H1 (cell line): ENCODE measurements around the gene PI4K2A. TPM values are rescaled to one million over a fixed set of nuclear protein-coding genes. Genes with fewer than 3 reads are reported as not detected.

Experiments
- CTCF ChIA-PET: fragments of 300-600 bp; sonication (Branson Sonifier 250); formaldehyde crosslinking; loops from one replicate; lab custom pipeline; 2021; ENCODE audit not compliant: partially characterized antibody; lab: Charles Lee
- POLR2A ChIA-PET: fragments of 300-600 bp; sonication (Branson Sonifier 250); formaldehyde crosslinking; loops from one replicate; lab custom pipeline; 2021; ENCODE audit warnings: inconsistent platforms; ENCODE audit not compliant: partially characterized antibody; lab: Charles Lee
- DNase-seq, 2 experiments: peaks; one replicate each; pipeline versions ENCODE4 v3.0.0 to v3.0.0-alpha.2; 2010 to 2022; ENCODE audit warnings: low spot score in 2 of 2, low read depth in 1 of 2, mixed read lengths in 1 of 2
- FAIRE-seq: peaks from 2 replicates; lab custom pipeline; 2011; peaks lifted over from hg19 to GRCh38; lab: Jason Lieb, UNC
- H2AFZ ChIP-seq: 2 replicates; pipeline ENCODE4 v1.8.1; 2012; ENCODE audit warnings: low read length, inconsistent platforms
- H2AK5ac ChIP-seq: 2 replicates; pipeline ENCODE4 v1.6.1; 2013; ENCODE audit warnings: low read depth, low read length
- H2BK120ac ChIP-seq: replicated peaks from 2 replicates; pipeline ENCODE3; 2013; ENCODE audit warnings: low read depth, low read length, inconsistent platforms
- H2BK12ac ChIP-seq: 2 replicates; pipeline ENCODE4 v1.6.1; 2013; ENCODE audit warnings: low read depth, low read length
- H2BK15ac ChIP-seq: 2 replicates; pipeline ENCODE4 v1.6.1; 2013; ENCODE audit warnings: low read length
- H2BK20ac ChIP-seq: 2 replicates; pipeline ENCODE4 v1.6.1; 2013; ENCODE audit warnings: low read length
- H2BK5ac ChIP-seq: 2 replicates; pipeline ENCODE4 v1.6.1; 2013; ENCODE audit warnings: low read depth, low read length
- H3K14ac ChIP-seq: 2 replicates; pipeline ENCODE4 v1.6.1; 2013; ENCODE audit warnings: inconsistent platforms; ENCODE audit not compliant: insufficient read length
- H3K18ac ChIP-seq: 2 replicates; pipeline ENCODE4 v1.6.1; 2013; ENCODE audit warnings: low read length; ENCODE audit errors: extremely low read depth
- H3K23ac ChIP-seq: 2 replicates; pipeline ENCODE4 v1.6.1; 2013; ENCODE audit warnings: inconsistent platforms; ENCODE audit not compliant: insufficient read length
- H3K23me2 ChIP-seq: 2 replicates; pipeline ENCODE4 v1.6.1; 2013; ENCODE audit warnings: low read depth, low read length
- H3K27ac ChIP-seq: 2 replicates; pipeline ENCODE4 v1.6.1; 2011; ENCODE audit warnings: low read depth, low read length, inconsistent platforms
- H3K27me3 ChIP-seq, 4 experiments: replicated peaks in 1 of 4; 1 replicate in 1 of 4; 2 replicates in 3 of 4; pipeline versions ENCODE4 v1.6.1 to v1.8.1; 2011 to 2013; ENCODE audit warnings: low read length in 3 of 4, mild to moderate bottlenecking in 3 of 4, inconsistent platforms in 2 of 4, mixed read lengths in 2 of 4, moderate library complexity in 1 of 4; ENCODE audit not compliant: control insufficient read depth in 3 of 4, insufficient read depth in 3 of 4; ENCODE audit errors: extremely low read depth in 1 of 4
- H3K36me3 ChIP-seq, 4 experiments: 2 replicates each; pipeline versions ENCODE4 v1.6.1 to v1.8.1; 2011 to 2013; ENCODE audit warnings: mild to moderate bottlenecking in 4 of 4, low read length in 3 of 4, moderate library complexity in 2 of 4, control low read depth in 1 of 4, inconsistent platforms in 1 of 4; ENCODE audit not compliant: insufficient read depth in 4 of 4, control insufficient read depth in 2 of 4
- H3K4ac ChIP-seq: replicated peaks from 2 replicates; pipeline ENCODE3; 2013; ENCODE audit warnings: low read length, low read depth, mixed read lengths, inconsistent platforms; ENCODE audit not compliant: insufficient read length
- H3K4me1 ChIP-seq, 4 experiments: replicated peaks in 1 of 4; 1 replicate in 1 of 4; 2 replicates in 3 of 4; pipeline versions ENCODE4 v1.6.1 to v1.8.1; 2011 to 2013; ENCODE audit warnings: low read length in 3 of 4, inconsistent platforms in 2 of 4, mixed read lengths in 1 of 4; ENCODE audit not compliant: insufficient read depth in 4 of 4, control insufficient read depth in 3 of 4
- H3K4me2 ChIP-seq, 2 experiments: 2 replicates each; pipeline versions ENCODE4 v1.6.1 to v1.8.1; 2011 to 2013; ENCODE audit warnings: low read depth in 2 of 2, low read length in 2 of 2, control low read depth in 1 of 2, inconsistent platforms in 1 of 2, mild to moderate bottlenecking in 1 of 2; ENCODE audit not compliant: insufficient read depth in 1 of 2
- H3K4me3 ChIP-seq, 4 experiments: fragments of 200-600, 300-600 bp in 1 of 4; sonication (generic), shearing (Covaris generic), sonication (Bioruptor Twin) in 1 of 4; 2 replicates each; pipeline versions ENCODE4 v1.5.1 to v1.8.1; 2011 to 2016; ENCODE audit warnings: low read length in 4 of 4, low read depth in 3 of 4, control low read depth in 2 of 4, inconsistent platforms in 2 of 4, mild to moderate bottlenecking in 2 of 4, mixed read lengths in 1 of 4, moderate library complexity in 1 of 4; ENCODE audit not compliant: insufficient read depth in 2 of 4; ENCODE audit errors: extremely low read depth in 1 of 4
- H3K56ac ChIP-seq: replicated peaks from 2 replicates; pipeline ENCODE3; 2013; ENCODE audit warnings: low read depth, mild to moderate bottlenecking, mixed read lengths, low read length, inconsistent platforms; ENCODE audit not compliant: insufficient read length
- H3K79me1 ChIP-seq: 2 replicates; pipeline ENCODE4 v1.6.1; 2013; ENCODE audit warnings: low read depth, low read length, control low read depth
- H3K79me2 ChIP-seq, 2 experiments: 2 replicates each; pipeline versions ENCODE4 v1.6.1 to v1.8.1; 2012 to 2013; ENCODE audit warnings: low read length in 2 of 2, mild to moderate bottlenecking in 2 of 2, inconsistent platforms in 1 of 2; ENCODE audit not compliant: insufficient read depth in 2 of 2, control insufficient read depth in 1 of 2
- H3K9ac ChIP-seq, 4 experiments: replicated peaks in 1 of 4; 1 replicate in 1 of 4; 2 replicates in 3 of 4; pipeline versions ENCODE4 v1.6.1 to v1.8.1; 2011 to 2013; ENCODE audit warnings: low read depth in 3 of 4, low read length in 3 of 4, control low read depth in 2 of 4, mild to moderate bottlenecking in 2 of 4, moderate library complexity in 2 of 4, inconsistent platforms in 1 of 4; ENCODE audit errors: extremely low read depth in 1 of 4
- H3K9me3 ChIP-seq, 2 experiments: 2 replicates each; pipeline versions ENCODE4 v1.6.1 to v1.8.1; 2012 to 2013; ENCODE audit warnings: mild to moderate bottlenecking in 2 of 2, moderate library complexity in 2 of 2, control low read depth in 1 of 2, inconsistent platforms in 1 of 2, low read depth in 1 of 2, low read length in 1 of 2, mixed read lengths in 1 of 2; ENCODE audit not compliant: insufficient read depth in 2 of 2
- H4K20me1 ChIP-seq, 2 experiments: replicated peaks in 1 of 2; 2 replicates each; pipeline versions ENCODE3 to v1.8.1; 2011 to 2013; ENCODE audit warnings: inconsistent platforms in 2 of 2, low read length in 2 of 2, mild to moderate bottlenecking in 1 of 2; ENCODE audit not compliant: insufficient read depth in 2 of 2, control insufficient read depth in 1 of 2
- H4K5ac ChIP-seq: 2 replicates; pipeline ENCODE4 v1.6.1; 2013; ENCODE audit warnings: low read length, low read depth, mixed read lengths, inconsistent platforms; ENCODE audit not compliant: insufficient read length
- H4K8ac ChIP-seq: 2 replicates; pipeline ENCODE4 v1.8.0; 2013; ENCODE audit warnings: mild to moderate bottlenecking, moderate library complexity, low read length, inconsistent platforms; ENCODE audit not compliant: insufficient read depth; ENCODE audit errors: extremely low read depth
- H4K91ac ChIP-seq: replicated peaks from 2 replicates; pipeline ENCODE3; 2013; ENCODE audit warnings: low read length, mixed read lengths, inconsistent platforms; ENCODE audit not compliant: insufficient read length
- CBX5 ChIP-seq: fragments of 300-800, 300-1000 bp; sonication (generic); IDR thresholded peaks from 2 replicates; pipeline ENCODE4 v1.7.1; 2016; ENCODE audit warnings: antibody characterized with exemption, low read length, low read depth
- EGR1 ChIP-seq: IDR thresholded peaks from 2 replicates; pipeline ENCODE4 v1.6.1; 2011; ENCODE audit warnings: low read depth, low read length, borderline replicate concordance
- KDM4A ChIP-seq: IDR thresholded peaks from one replicate; pipeline ENCODE4 v1.7.1; 2012; ENCODE audit warnings: low read depth, mild to moderate bottlenecking, moderate library complexity, low read length, inconsistent platforms; ENCODE audit not compliant: severe bottlenecking
- PHF8 ChIP-seq: fragments of 200-600 bp; sonication (generic); conservative IDR thresholded peaks from 2 replicates; pipeline ENCODE4 v1.7.1; 2012; ENCODE audit warnings: low read depth, mild to moderate bottlenecking, inconsistent platforms, low read length, moderate library complexity
- TAF1 ChIP-seq: IDR thresholded peaks from 2 replicates; pipeline ENCODE4 v1.6.1; 2011; ENCODE audit warnings: mild to moderate bottlenecking, low read depth, low read length
- TEAD4 ChIP-seq: IDR thresholded peaks from 2 replicates; pipeline ENCODE4 v1.6.1; 2012; ENCODE audit warnings: low read depth, low read length, inconsistent platforms, mixed read lengths
- WGBS, 2 experiments: shearing (Covaris generic) in 1 of 2; methylation state at CpG; one replicate each; pipeline versions ENCODE4 v1.1.6 to v1.1.7; 2013 to 2015; ENCODE audit warnings: low lambda C conversion rate in 2 of 2, mixed read lengths in 2 of 2, inconsistent platforms in 1 of 2, low coverage in 1 of 2, missing lambda C conversion rate in 1 of 2; ENCODE audit not compliant: insufficient replicate concordance in 2 of 2, insufficient coverage in 1 of 2, insufficient read length in 1 of 2; ENCODE audit errors: extremely low coverage in 1 of 2, missing lambda C conversion rate in 1 of 2; 5-methylcytosine and 5-hydroxymethylcytosine counted together
- polyA plus RNA-seq, 7 experiments: library from polyadenylated mRNA; depleted of rRNA in 3 of 7; stranded (reverse) in 5 of 7; unstranded in 2 of 7; fragments of >200 nt in 5 of 7; fragments of 200-250 nt in 2 of 7; gene quantifications; 1 replicate in 5 of 7; 2 replicates in 1 of 7; 4 replicates in 1 of 7; pipeline versions ENCODE4 v1.2.1 to v1.2.3, GENCODE V29; 2011 to 2013; ENCODE audit warnings: missing spikeins in 2 of 7, mixed read lengths in 2 of 7
- total RNA-seq: library from RNA; stranded (reverse); fragmentation: NEBNext Ultra II Directional; extraction: Animal tissue kit (Norgen Biotek cat#: 25700); gene quantifications from 2 replicates; pipeline ENCODE4 v1.2.1, GENCODE V29; 2021
- TF ChIP-seq, protein P1 (sequence below), 3 experiments: IDR thresholded peaks; 1 replicate in 2 of 3; 2 replicates in 1 of 3; pipeline versions ENCODE4 v1.5.1 to v1.6.1; 2011; ENCODE audit warnings: low read length in 3 of 3, mild to moderate bottlenecking in 3 of 3, inconsistent platforms in 2 of 3, low read depth in 1 of 3, moderate library complexity in 1 of 3; ENCODE audit not compliant: insufficient read depth in 1 of 3; ENCODE audit errors: control extremely low read depth in 1 of 3

The PI4K2A gene
- total and polyA plus RNA-seq, 2 of the 8 experiments (the other 6 are each of a cell fraction or from before 2014, with no cell fraction given), result 20.7 to 21.9 TPM

DNA sequence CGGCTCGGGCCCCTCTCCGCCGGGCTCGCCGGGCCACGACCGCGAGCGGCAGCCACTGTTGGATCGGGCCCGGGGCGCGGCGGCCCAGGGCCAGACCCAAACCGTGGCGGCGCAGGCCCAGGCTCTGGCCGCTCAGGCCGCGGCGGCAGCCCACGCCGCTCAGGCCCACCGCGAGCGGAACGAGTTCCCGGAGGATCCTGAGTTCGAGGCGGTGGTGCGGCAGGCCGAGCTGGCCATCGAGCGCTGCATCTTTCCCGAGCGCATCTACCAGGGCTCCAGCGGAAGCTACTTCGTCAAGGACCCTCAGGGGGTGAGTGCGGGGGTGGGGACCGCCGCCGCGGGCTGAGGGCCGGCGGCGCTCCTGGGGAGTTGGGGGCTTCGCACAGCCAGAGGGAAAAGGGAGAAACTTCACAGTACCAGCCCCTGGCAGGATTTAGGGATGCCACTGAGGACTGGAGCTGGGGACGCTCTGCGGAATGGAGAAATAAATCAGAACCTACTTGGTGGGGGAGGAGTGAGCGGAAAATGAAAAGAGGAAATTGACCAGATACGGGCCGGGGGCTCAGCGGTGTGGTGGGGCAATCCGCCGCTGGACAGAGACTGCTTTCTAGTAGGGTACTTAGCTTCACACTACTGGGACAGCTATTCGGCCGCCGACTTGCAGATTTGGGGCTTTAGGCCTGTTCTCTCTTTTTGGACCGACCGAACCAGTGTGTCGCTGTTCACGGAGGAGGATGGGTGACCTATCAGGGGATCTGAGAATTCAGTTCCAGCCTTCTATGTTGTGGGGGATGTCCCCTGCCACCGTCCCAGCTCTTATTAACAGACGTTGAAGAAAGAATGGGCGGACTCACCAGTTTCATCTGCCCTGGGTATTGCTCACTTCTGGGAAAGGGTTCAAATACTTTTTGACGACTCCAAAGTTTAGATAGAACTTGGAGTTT lies 669 bp downstream of the PI4K2A start:
- Histone ChIP-seq H3K27me3 (no peaks in the 10 kb centered on the region), H3K36me3 (peaks cover 0 to 10% (median 8%) of the 10 kb centered on the region in 4 experiments; a peak in 6 of 8 replicates), H2BK5ac (no peak overlapping the region; the same call in 1 of the 2 replicates), H3K9me3 (no peaks in the 10 kb centered on the region), H2AFZ (no peak overlapping the region), H3K4me1 (peaks cover 0 to 9% (median 3%) of the 10 kb centered on the region in 4 experiments; a peak in 4 of 7 replicates), H3K23me2 (peaks cover 5% of the 10 kb centered on the region), H4K91ac (no peak overlapping the region), H3K4me2 (peak overlapping the region; percentile 92 to 96), H3K56ac (no peak overlapping the region), H3K79me1 (peaks cover 8% of the 10 kb centered on the region), H4K20me1 (peaks cover 0 to 10% of the 10 kb centered on the region in 2 experiments), H2BK20ac (no peak overlapping the region), H2BK15ac (no peak overlapping the region), H4K5ac (no peak overlapping the region), H3K4me3 (peak overlapping the region; percentile 61 to 90 (median 71)), H3K27ac (peak overlapping the region; percentile 86; the same call in 1 of the 2 replicates), H3K79me2 (peaks cover 0 to 39% of the 10 kb centered on the region in 2 experiments; a peak in 2 of 4 replicates), H3K18ac (no peak overlapping the region; the same call in none of the 2 replicates), H3K14ac (no peak overlapping the region), H2AK5ac (no peak overlapping the region), H3K4ac (no peak overlapping the region), H2BK120ac (no peak overlapping the region), H2BK12ac (no peak overlapping the region), H3K23ac (no peak overlapping the region), H3K9ac (peak overlapping the region; percentile 81 to 87 (median 84)), H4K8ac (peak overlapping the region; percentile 94; the same call in 1 of the 2 replicates)
- 4% methylated on average over 25 of the region's 67 CpGs; no CpG with 5 or more reads in 1 of the 2 experiments for WGBS, 2 experiments
- DNase-seq, result peak in 1 of 2 experiments; percentile 69
- CTCF ChIA-PET, result interaction anchor here (1.0 to 1.3 kb wide), 4 partner anchors 10 to 1982 kb away, joined by 3 to 6 read pairs (median 3); no protein-coding TSS in a partner anchor
- POLR2A ChIA-PET, result interaction anchor here (0.7 to 1.7 kb wide), 4 partner anchors 11 to 84 kb away, joined by 3 to 8 read pairs (median 4); partner anchors contain the start of gene AVPI1
- FAIRE-seq, result no peak
- TF ChIP-seq TEAD4 (no peak), CBX5 (no peak), KDM4A (peak; percentile 87), TAF1 (peak; percentile 8; the same call in 1 of the 2 replicates), PHF8 (peak; percentile 60), EGR1 (peak; percentile 87)
- TF ChIP-seq, protein P1, sequence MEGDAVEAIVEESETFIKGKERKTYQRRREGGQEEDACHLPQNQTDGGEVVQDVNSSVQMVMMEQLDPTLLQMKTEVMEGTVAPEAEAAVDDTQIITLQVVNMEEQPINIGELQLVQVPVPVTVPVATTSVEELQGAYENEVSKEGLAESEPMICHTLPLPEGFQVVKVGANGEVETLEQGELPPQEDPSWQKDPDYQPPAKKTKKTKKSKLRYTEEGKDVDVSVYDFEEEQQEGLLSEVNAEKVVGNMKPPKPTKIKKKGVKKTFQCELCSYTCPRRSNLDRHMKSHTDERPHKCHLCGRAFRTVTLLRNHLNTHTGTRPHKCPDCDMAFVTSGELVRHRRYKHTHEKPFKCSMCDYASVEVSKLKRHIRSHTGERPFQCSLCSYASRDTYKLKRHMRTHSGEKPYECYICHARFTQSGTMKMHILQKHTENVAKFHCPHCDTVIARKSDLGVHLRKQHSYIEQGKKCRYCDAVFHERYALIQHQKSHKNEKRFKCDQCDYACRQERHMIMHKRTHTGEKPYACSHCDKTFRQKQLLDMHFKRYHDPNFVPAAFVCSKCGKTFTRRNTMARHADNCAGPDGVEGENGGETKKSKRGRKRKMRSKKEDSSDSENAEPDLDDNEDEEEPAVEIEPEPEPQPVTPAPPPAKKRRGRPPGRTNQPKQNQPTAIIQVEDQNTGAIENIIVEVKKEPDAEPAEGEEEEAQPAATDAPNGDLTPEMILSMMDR (IDR thresholded peaks at IDR 0.05; ENCODE audit: control extremely low read depth in 1 of 3, insufficient read depth in 1 of 3, low read depth in 1 of 3, low read length in 3 of 3), result no peak
